ENCODE data around the gene RCOR2. TPM values are rescaled to one million over a fixed set of nuclear protein-coding genes. Genes with fewer than 3 reads are reported as not detected.

Gene RCOR2
- total and polyA plus RNA-seq, 2 experiments from 2014 or later: 5.5 to 66.9 TPM

- Mint-ChIP-seq H3K27ac (peak overlapping the region; percentile 81; the same call in 1 of the 2 replicates), H3K4me1 (peaks cover 53% of the 10 kb centered on the region), H3K9me3 (no peaks in the 10 kb centered on the region), H3K27me3 (ENCODE audit: insufficient read depth, low read depth, poor library complexity) (peaks cover 4% of the 10 kb centered on the region), H3K36me3 (ENCODE audit: low read depth) (no peaks in the 10 kb centered on the region), H3K4me3 (no peak overlapping the region; the same call in 2 of the 3 replicates)
- H3K79me2 ChIP-seq (replicated peaks; ENCODE audit: insufficient read depth): peaks cover 90% of the 10 kb centered on the region
- H4K20me1 ChIP-seq (replicated peaks; ENCODE audit: insufficient read depth): peaks cover 50% of the 10 kb centered on the region
- no peaks in the 10 kb centered on the region for H3K27me3 ChIP-seq (ENCODE audit: insufficient read depth)
- ATAC-seq (peak; percentile 20), DNase-seq (ENCODE audit: low spot score) (no peak)
- peaks cover 4% of the 10 kb centered on the region; the same call in 1 of the 2 replicates for H3K36me3 ChIP-seq (ENCODE audit: insufficient read depth)
- peaks cover 21% of the 10 kb centered on the region for H3K4me1 ChIP-seq (ENCODE audit: insufficient read depth)
- no peak overlapping the region for H3K4me3 ChIP-seq
- no peak for TF ChIP-seq ZNF462 (CRISPR knock-in tag; IDR thresholded peaks at IDR 0.05)
- no peak for TF ChIP-seq JUNB (IDR thresholded peaks at IDR 0.05; ENCODE audit: unreplicated experiment)
- TF ChIP-seq POLR2AphosphoS5 (IDR thresholded peaks at IDR 0.05; ENCODE audit: low read depth): no peak
- TF ChIP-seq, protein P1, sequence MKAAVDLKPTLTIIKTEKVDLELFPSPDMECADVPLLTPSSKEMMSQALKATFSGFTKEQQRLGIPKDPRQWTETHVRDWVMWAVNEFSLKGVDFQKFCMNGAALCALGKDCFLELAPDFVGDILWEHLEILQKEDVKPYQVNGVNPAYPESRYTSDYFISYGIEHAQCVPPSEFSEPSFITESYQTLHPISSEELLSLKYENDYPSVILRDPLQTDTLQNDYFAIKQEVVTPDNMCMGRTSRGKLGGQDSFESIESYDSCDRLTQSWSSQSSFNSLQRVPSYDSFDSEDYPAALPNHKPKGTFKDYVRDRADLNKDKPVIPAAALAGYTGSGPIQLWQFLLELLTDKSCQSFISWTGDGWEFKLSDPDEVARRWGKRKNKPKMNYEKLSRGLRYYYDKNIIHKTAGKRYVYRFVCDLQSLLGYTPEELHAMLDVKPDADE (IDR thresholded peaks at IDR 0.05): no peak
- TF ChIP-seq CREB1 (CRISPR knock-in tag; IDR thresholded peaks at IDR 0.05; ENCODE audit: low read depth): no peak
- TF ChIP-seq, protein P2, sequence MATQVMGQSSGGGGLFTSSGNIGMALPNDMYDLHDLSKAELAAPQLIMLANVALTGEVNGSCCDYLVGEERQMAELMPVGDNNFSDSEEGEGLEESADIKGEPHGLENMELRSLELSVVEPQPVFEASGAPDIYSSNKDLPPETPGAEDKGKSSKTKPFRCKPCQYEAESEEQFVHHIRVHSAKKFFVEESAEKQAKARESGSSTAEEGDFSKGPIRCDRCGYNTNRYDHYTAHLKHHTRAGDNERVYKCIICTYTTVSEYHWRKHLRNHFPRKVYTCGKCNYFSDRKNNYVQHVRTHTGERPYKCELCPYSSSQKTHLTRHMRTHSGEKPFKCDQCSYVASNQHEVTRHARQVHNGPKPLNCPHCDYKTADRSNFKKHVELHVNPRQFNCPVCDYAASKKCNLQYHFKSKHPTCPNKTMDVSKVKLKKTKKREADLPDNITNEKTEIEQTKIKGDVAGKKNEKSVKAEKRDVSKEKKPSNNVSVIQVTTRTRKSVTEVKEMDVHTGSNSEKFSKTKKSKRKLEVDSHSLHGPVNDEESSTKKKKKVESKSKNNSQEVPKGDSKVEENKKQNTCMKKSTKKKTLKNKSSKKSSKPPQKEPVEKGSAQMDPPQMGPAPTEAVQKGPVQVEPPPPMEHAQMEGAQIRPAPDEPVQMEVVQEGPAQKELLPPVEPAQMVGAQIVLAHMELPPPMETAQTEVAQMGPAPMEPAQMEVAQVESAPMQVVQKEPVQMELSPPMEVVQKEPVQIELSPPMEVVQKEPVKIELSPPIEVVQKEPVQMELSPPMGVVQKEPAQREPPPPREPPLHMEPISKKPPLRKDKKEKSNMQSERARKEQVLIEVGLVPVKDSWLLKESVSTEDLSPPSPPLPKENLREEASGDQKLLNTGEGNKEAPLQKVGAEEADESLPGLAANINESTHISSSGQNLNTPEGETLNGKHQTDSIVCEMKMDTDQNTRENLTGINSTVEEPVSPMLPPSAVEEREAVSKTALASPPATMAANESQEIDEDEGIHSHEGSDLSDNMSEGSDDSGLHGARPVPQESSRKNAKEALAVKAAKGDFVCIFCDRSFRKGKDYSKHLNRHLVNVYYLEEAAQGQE (IDR thresholded peaks at IDR 0.05; ENCODE audit: unreplicated experiment): no peak
- TF ChIP-seq STAT1 (IDR thresholded peaks at IDR 0.05; ENCODE audit: unreplicated experiment): no peak
- no peak for TF ChIP-seq ZNF114 (CRISPR knock-in tag; IDR thresholded peaks at IDR 0.05)
- no peaks in the 10 kb centered on the region for H3K9me2 ChIP-seq (ENCODE audit: insufficient read depth)
- no peak overlapping the region for H3K27ac ChIP-seq (ENCODE audit: low read depth)
- H2AFZ ChIP-seq: no peak overlapping the region
- peaks cover 9% of the 10 kb centered on the region; the same call in 1 of the 2 replicates for H3F3A ChIP-seq (replicated peaks; ENCODE audit: low read depth)
- no peak overlapping the region for H3K4me2 ChIP-seq
Observed at GRCh38 chr11:63872800-63873197, 44.2 kb downstream of the RCOR2 start.

Measured in GM23338 (cell line).